Measurements from ENCODE around the gene BMP3.
A peak's percentile ranks its signal among the peaks of the same experiment; 100 is the strongest.

Gene BMP3

DNA sequence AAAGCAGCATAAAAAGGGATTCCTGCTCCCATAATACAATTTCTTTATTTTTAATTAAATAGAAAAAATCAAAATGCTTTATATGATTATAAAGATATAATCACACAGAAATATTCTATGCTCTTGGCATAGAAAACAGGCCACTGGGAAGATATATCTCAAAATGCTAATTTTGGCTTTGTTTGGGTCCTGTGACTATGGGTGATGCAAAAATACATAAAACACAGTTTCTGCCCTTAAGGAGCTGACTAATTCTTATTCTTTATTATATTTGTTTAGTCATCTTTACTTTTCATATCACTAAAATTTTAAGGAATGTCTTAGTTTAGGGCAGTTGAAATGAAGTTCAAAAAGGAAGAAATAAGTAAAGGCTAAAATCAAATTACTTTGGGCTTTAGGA lies 7.0 kb upstream of the BMP3 start:
- Histone ChIP-seq H3K4me1 (ENCODE audit: control insufficient read depth, low read depth, low read length) (no peaks in the 10 kb centered on the region), H3K79me1 (ENCODE audit: low read length) (no peaks in the 10 kb centered on the region), H2AK5ac (ENCODE audit: low read length) (no peak overlapping the region), H3K27me3 (ENCODE audit: insufficient read depth, low read length, poor library complexity) (no peaks in the 10 kb centered on the region), H3K79me2 (ENCODE audit: control insufficient read depth, insufficient read depth, low read length) (no peaks in the 10 kb centered on the region), H4K8ac (ENCODE audit: low read depth, low read length) (no peak overlapping the region), H2BK5ac (ENCODE audit: low read length) (no peak overlapping the region), H2BK15ac (replicated peaks; ENCODE audit: low read depth) (no peak overlapping the region), H3K18ac (ENCODE audit: low read length) (no peak overlapping the region), H3K56ac (ENCODE audit: low read length) (no peak overlapping the region), H3K4me2 (ENCODE audit: low read length) (no peak overlapping the region), H3K36me3 (ENCODE audit: control insufficient read depth, insufficient read depth, low read length) (no peaks in the 10 kb centered on the region), H2BK120ac (ENCODE audit: low read depth, low read length) (no peak overlapping the region), H4K5ac (ENCODE audit: low read length) (no peak overlapping the region), H3K27ac (ENCODE audit: low read depth, low read length) (no peak overlapping the region), H3K4me3 (ENCODE audit: low read length) (no peak overlapping the region), H3K4ac (ENCODE audit: low read depth, low read length) (no peak overlapping the region), H3K9ac (ENCODE audit: low read length) (no peak overlapping the region), H3K23ac (ENCODE audit: low read length) (no peak overlapping the region)
- DNase-seq: no peak

GRCh38 chr4:81030981-81031791 lies 678 bp downstream of the BMP3 start:
- Histone ChIP-seq H2BK5ac (ENCODE audit: low read length) (no peak overlapping the region), H3K56ac (ENCODE audit: low read length) (no peak overlapping the region), H3K4me3 (ENCODE audit: low read length) (peak overlapping the region; percentile 22), H3K79me1 (ENCODE audit: low read length) (no peaks in the 10 kb centered on the region), H3K23ac (ENCODE audit: low read length) (no peak overlapping the region), H3K36me3 (ENCODE audit: control insufficient read depth, insufficient read depth, low read length) (no peaks in the 10 kb centered on the region), H4K5ac (ENCODE audit: low read length) (no peak overlapping the region), H3K4me1 (ENCODE audit: control insufficient read depth, low read depth, low read length) (peaks cover 2% of the 10 kb centered on the region), H4K8ac (ENCODE audit: low read depth, low read length) (no peak overlapping the region), H3K79me2 (ENCODE audit: control insufficient read depth, insufficient read depth, low read length) (no peaks in the 10 kb centered on the region), H3K9ac (ENCODE audit: low read length) (peak overlapping the region; percentile 26), H3K27ac (ENCODE audit: low read depth, low read length) (no peak overlapping the region), H2BK15ac (replicated peaks; ENCODE audit: low read depth) (no peak overlapping the region), H3K4ac (ENCODE audit: low read depth, low read length) (no peak overlapping the region), H2AK5ac (ENCODE audit: low read length) (no peak overlapping the region), H3K18ac (ENCODE audit: low read length) (no peak overlapping the region), H3K27me3 (ENCODE audit: insufficient read depth, low read length, poor library complexity) (peaks cover 14% of the 10 kb centered on the region), H3K4me2 (ENCODE audit: low read length) (peak overlapping the region; percentile 86), H2BK120ac (ENCODE audit: low read depth, low read length) (no peak overlapping the region)
- peak; percentile 31 for DNase-seq
- WGBS (ENCODE audit: extremely low coverage, insufficient coverage, low lambda C conversion rate): no CpG with 5 or more reads among the region's 77 CpGs

- H3K23ac ChIP-seq (ENCODE audit: low read length): no peak overlapping the region
- no peak overlapping the region for H3K4ac ChIP-seq (ENCODE audit: low read depth, low read length)
- no peak overlapping the region for H4K8ac ChIP-seq (ENCODE audit: low read depth, low read length)
- H3K79me2 ChIP-seq (ENCODE audit: control insufficient read depth, insufficient read depth, low read length): no peaks in the 10 kb centered on the region
- H4K5ac ChIP-seq (ENCODE audit: low read length): no peak overlapping the region
- H2BK5ac ChIP-seq (ENCODE audit: low read length): no peak overlapping the region
- peaks cover 14% of the 10 kb centered on the region for H3K27me3 ChIP-seq (ENCODE audit: insufficient read depth, low read length, poor library complexity)
- H3K79me1 ChIP-seq (ENCODE audit: low read length): no peaks in the 10 kb centered on the region
- no peak overlapping the region for H2BK120ac ChIP-seq (ENCODE audit: low read depth, low read length)
- no peak overlapping the region for H3K56ac ChIP-seq (ENCODE audit: low read length)
- no peak overlapping the region for H3K9ac ChIP-seq (ENCODE audit: low read length)
- no CpG with 5 or more reads among the region's 15 CpGs for WGBS (ENCODE audit: extremely low coverage, insufficient coverage, low lambda C conversion rate)
- H3K27ac ChIP-seq (ENCODE audit: low read depth, low read length): no peak overlapping the region
- no peak overlapping the region for H2BK15ac ChIP-seq (replicated peaks; ENCODE audit: low read depth)
- H2AK5ac ChIP-seq (ENCODE audit: low read length): no peak overlapping the region
- H3K18ac ChIP-seq (ENCODE audit: low read length): no peak overlapping the region
- DNase-seq: peak; percentile 6
- no peaks in the 10 kb centered on the region for H3K36me3 ChIP-seq (ENCODE audit: control insufficient read depth, insufficient read depth, low read length)
- peaks cover 2% of the 10 kb centered on the region for H3K4me1 ChIP-seq (ENCODE audit: control insufficient read depth, low read depth, low read length)
- H3K4me2 ChIP-seq (ENCODE audit: low read length): peak overlapping the region; percentile 86
- H3K4me3 ChIP-seq (ENCODE audit: low read length): no peak overlapping the region
These were observed 1.5 kb downstream of the BMP3 start for GRCh38 chr4:81031796-81032551.

- no peaks in the 10 kb centered on the region for H3K79me1 ChIP-seq (ENCODE audit: low read length)
- H3K18ac ChIP-seq (ENCODE audit: low read length): no peak overlapping the region
- no peak overlapping the region for H3K23ac ChIP-seq (ENCODE audit: low read length)
- no peak overlapping the region for H3K4me2 ChIP-seq (ENCODE audit: low read length)
- no peaks in the 10 kb centered on the region for H3K79me2 ChIP-seq (ENCODE audit: control insufficient read depth, insufficient read depth, low read length)
- no peak overlapping the region for H3K4me3 ChIP-seq (ENCODE audit: low read length)
- H3K4ac ChIP-seq (ENCODE audit: low read depth, low read length): no peak overlapping the region
- no CpG with 5 or more reads among the region's 4 CpGs for WGBS (ENCODE audit: extremely low coverage, insufficient coverage, low lambda C conversion rate)
- no peak overlapping the region for H3K27ac ChIP-seq (ENCODE audit: low read depth, low read length)
- H3K27me3 ChIP-seq (ENCODE audit: insufficient read depth, low read length, poor library complexity): peaks cover 14% of the 10 kb centered on the region
- H4K8ac ChIP-seq (ENCODE audit: low read depth, low read length): no peak overlapping the region
- no peak overlapping the region for H2BK5ac ChIP-seq (ENCODE audit: low read length)
- no peak overlapping the region for H2BK120ac ChIP-seq (ENCODE audit: low read depth, low read length)
- no peak overlapping the region for H3K9ac ChIP-seq (ENCODE audit: low read length)
- no peak overlapping the region for H2BK15ac ChIP-seq (replicated peaks; ENCODE audit: low read depth)
- no peak overlapping the region for H4K5ac ChIP-seq (ENCODE audit: low read length)
- peaks cover 2% of the 10 kb centered on the region for H3K4me1 ChIP-seq (ENCODE audit: control insufficient read depth, low read depth, low read length)
- H3K36me3 ChIP-seq (ENCODE audit: control insufficient read depth, insufficient read depth, low read length): no peaks in the 10 kb centered on the region
- H3K56ac ChIP-seq (ENCODE audit: low read length): no peak overlapping the region
- peak; percentile 5 for DNase-seq
- no peak overlapping the region for H2AK5ac ChIP-seq (ENCODE audit: low read length)
These were observed 2.5 kb downstream of the BMP3 start for GRCh38 chr4:81032771-81033684.

GRCh38 chr4:81038636-81039350 lies 8.3 kb downstream of the BMP3 start:
- no peak for DNase-seq
- H2AK5ac ChIP-seq (ENCODE audit: low read length): no peak overlapping the region
- H3K56ac ChIP-seq (ENCODE audit: low read length): no peak overlapping the region
- no peak overlapping the region for H2BK15ac ChIP-seq (replicated peaks; ENCODE audit: low read depth)
- H3K9ac ChIP-seq (ENCODE audit: low read length): no peak overlapping the region
- H3K18ac ChIP-seq (ENCODE audit: low read length): no peak overlapping the region
- no peak overlapping the region for H3K4me2 ChIP-seq (ENCODE audit: low read length)
- H2BK120ac ChIP-seq (ENCODE audit: low read depth, low read length): no peak overlapping the region
- WGBS (ENCODE audit: extremely low coverage, insufficient coverage, low lambda C conversion rate): no CpG with 5 or more reads among the region's 1 CpG
- H2BK5ac ChIP-seq (ENCODE audit: low read length): no peak overlapping the region
- H3K4me1 ChIP-seq (ENCODE audit: control insufficient read depth, low read depth, low read length): no peaks in the 10 kb centered on the region
- H3K36me3 ChIP-seq (ENCODE audit: control insufficient read depth, insufficient read depth, low read length): no peaks in the 10 kb centered on the region
- H4K8ac ChIP-seq (ENCODE audit: low read depth, low read length): no peak overlapping the region
- H3K27ac ChIP-seq (ENCODE audit: low read depth, low read length): no peak overlapping the region
- no peaks in the 10 kb centered on the region for H3K79me1 ChIP-seq (ENCODE audit: low read length)
- no peaks in the 10 kb centered on the region for H3K27me3 ChIP-seq (ENCODE audit: insufficient read depth, low read length, poor library complexity)
- H4K5ac ChIP-seq (ENCODE audit: low read length): no peak overlapping the region
- H3K23ac ChIP-seq (ENCODE audit: low read length): no peak overlapping the region
- H3K4ac ChIP-seq (ENCODE audit: low read depth, low read length): no peak overlapping the region
- no peak overlapping the region for H3K4me3 ChIP-seq (ENCODE audit: low read length)
- no peaks in the 10 kb centered on the region for H3K79me2 ChIP-seq (ENCODE audit: control insufficient read depth, insufficient read depth, low read length)
